Keratinocyte (primary cell): ENCODE data around the gene NEB.

Experiments
- EZH2 ChIP-seq: IDR thresholded peaks from one replicate; pipeline ENCODE4 v1.6.1; 2012; ENCODE audit warnings: inconsistent platforms, mild to moderate bottlenecking, low read length, moderate library complexity
- TF ChIP-seq, protein P1 (sequence below), 3 experiments: IDR thresholded peaks in 1 of 3; conservative IDR thresholded peaks in 1 of 3; optimal IDR thresholded peaks in 1 of 3; 2 replicates in 2 of 3; 3 replicates in 1 of 3; pipeline versions ENCODE3 to v1.5.1; 2011; ENCODE audit warnings: low read length in 3 of 3, mild to moderate bottlenecking in 3 of 3, moderate library complexity in 2 of 3, control low read depth in 1 of 3, inconsistent platforms in 1 of 3; ENCODE audit not compliant: insufficient read depth in 2 of 3; ENCODE audit errors: extremely low read depth in 1 of 3

DNA sequence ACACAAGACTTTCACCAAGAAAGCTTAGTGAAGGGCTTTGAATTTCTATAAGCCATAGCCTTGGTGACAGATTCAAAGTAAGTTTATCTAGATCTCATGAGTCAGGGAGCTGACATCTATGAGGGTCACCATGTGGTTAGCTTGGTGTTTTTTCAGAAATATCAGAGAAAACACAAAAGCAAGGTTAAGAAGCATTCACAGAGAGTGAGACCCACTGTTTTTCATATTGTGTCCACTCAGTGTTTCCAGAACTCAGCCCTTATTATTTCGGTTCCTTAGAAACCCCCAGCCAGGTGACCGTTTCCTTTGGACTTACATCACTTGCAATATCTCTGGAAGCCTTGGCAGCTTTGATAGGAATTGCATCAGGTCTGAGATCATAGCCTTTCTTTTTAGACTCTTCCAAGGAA lies 76.6 kb downstream of the NEB start:
- TF ChIP-seq EZH2: no peak
- TF ChIP-seq, protein P1, sequence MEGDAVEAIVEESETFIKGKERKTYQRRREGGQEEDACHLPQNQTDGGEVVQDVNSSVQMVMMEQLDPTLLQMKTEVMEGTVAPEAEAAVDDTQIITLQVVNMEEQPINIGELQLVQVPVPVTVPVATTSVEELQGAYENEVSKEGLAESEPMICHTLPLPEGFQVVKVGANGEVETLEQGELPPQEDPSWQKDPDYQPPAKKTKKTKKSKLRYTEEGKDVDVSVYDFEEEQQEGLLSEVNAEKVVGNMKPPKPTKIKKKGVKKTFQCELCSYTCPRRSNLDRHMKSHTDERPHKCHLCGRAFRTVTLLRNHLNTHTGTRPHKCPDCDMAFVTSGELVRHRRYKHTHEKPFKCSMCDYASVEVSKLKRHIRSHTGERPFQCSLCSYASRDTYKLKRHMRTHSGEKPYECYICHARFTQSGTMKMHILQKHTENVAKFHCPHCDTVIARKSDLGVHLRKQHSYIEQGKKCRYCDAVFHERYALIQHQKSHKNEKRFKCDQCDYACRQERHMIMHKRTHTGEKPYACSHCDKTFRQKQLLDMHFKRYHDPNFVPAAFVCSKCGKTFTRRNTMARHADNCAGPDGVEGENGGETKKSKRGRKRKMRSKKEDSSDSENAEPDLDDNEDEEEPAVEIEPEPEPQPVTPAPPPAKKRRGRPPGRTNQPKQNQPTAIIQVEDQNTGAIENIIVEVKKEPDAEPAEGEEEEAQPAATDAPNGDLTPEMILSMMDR (optimal IDR thresholded peaks at IDR 0.05 in 1 of 3, IDR thresholded peaks at IDR 0.05 in 1 of 3, conservative IDR thresholded peaks at IDR 0.05 in 1 of 3; ENCODE audit: extremely low read depth in 1 of 3, insufficient read depth in 2 of 3, low read length in 3 of 3): no peak
